Tibial nerve (tissue), 4 donors: ENCODE data around the gene KCNAB2.

Source experiments
- EP300 ChIP-seq, 2 donors: sonication (generic); formaldehyde crosslinking; IDR thresholded peaks; one replicate each; pipeline ENCODE4 v1.6.1; 2017; ENCODE audit warnings: antibody characterized with exemption in 2 of 2, mild to moderate bottlenecking in 1 of 2
- TF ChIP-seq, protein P1 (sequence below), 5 experiments: fragments of 200-600 bp in 3 of 5; fragments of 450-650 bp in 2 of 5; sonication (generic) in 3 of 5; IDR thresholded peaks; one replicate each; pipeline ENCODE4 v1.5.1; 2016 to 2019; ENCODE audit warnings: antibody characterized with exemption in 5 of 5, mild to moderate bottlenecking in 3 of 5, moderate library complexity in 2 of 5

DNA sequence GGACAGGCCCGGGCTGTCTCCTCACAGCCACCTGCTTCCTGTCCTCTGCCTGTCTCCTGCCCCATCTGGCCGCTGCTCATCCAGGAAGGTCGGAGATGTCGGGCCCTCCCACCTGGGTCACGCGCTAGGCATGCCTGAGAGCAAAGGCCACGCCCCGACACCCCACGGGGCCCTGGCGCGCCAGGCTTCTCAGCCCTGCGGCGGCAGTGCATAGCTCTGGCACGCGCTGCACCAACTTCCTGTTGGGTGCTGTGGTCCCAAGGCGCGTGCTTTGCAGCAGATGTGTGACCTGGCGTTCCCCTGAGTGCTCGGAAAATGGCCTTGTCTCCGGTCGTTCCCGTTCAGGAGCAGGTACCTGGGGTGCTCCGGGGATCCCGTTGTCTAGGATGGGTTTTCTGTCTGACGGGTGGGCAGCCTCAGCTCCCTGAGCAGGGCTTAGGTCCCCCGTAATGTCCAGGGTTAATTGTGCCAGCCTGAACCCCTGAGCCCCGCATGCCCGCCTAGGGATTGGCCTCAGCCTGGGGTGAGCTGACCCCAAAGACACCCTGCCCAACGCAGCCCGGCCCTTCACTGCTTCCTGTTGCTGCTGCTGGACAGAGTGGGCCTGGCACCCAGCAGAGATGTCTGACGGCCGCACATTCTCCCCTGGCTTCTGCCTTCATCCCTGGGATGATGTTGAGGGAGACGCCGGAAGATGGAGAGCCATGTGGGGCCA, 19.4 kb upstream of the KCNAB2 start:
- TF ChIP-seq, protein P1, sequence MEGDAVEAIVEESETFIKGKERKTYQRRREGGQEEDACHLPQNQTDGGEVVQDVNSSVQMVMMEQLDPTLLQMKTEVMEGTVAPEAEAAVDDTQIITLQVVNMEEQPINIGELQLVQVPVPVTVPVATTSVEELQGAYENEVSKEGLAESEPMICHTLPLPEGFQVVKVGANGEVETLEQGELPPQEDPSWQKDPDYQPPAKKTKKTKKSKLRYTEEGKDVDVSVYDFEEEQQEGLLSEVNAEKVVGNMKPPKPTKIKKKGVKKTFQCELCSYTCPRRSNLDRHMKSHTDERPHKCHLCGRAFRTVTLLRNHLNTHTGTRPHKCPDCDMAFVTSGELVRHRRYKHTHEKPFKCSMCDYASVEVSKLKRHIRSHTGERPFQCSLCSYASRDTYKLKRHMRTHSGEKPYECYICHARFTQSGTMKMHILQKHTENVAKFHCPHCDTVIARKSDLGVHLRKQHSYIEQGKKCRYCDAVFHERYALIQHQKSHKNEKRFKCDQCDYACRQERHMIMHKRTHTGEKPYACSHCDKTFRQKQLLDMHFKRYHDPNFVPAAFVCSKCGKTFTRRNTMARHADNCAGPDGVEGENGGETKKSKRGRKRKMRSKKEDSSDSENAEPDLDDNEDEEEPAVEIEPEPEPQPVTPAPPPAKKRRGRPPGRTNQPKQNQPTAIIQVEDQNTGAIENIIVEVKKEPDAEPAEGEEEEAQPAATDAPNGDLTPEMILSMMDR (IDR thresholded peaks at IDR 0.05) = no peak
- TF ChIP-seq EP300 (IDR thresholded peaks at IDR 0.05) = peak; percentile 23 to 59
